Esophagus squamous epithelium (tissue), 5 donors: Measurements from ENCODE around the gene CLDN18. TPM values are rescaled to one million over a fixed set of nuclear protein-coding genes. Genes with fewer than 3 reads are reported as not detected.

ENCODE experiments used
- DNase-seq: peaks from one replicate; lab custom pipeline; 2025; lab: John Stamatoyannopoulos, UW
- H3K27ac ChIP-seq, 4 donors: fragments of 200-600 bp; sonication (generic); one replicate each; pipeline ENCODE4 v1.5.1; 2016 to 2019; ENCODE audit warnings: mild to moderate bottlenecking in 1 of 4
- H3K27me3 ChIP-seq, 4 donors: fragments of 200-600 bp; sonication (generic); 1 replicate in 3 of 4; 2 replicates in 1 of 4; pipeline versions ENCODE4 v1.5.1 to v1.6.0; 2017 to 2021; ENCODE audit warnings: antibody characterized with exemption in 1 of 4
- H3K36me3 ChIP-seq, 3 donors: fragments of 200-600 bp; sonication (generic); one replicate each; pipeline ENCODE4 v1.5.1; 2016 to 2019
- H3K4me1 ChIP-seq, 3 donors: fragments of 200-600 bp; sonication (generic); one replicate each; pipeline ENCODE4 v1.5.1; 2017 to 2019
- H3K4me3 ChIP-seq, 4 donors: fragments of 200-600 bp; sonication (generic); 1 replicate in 3 of 4; 2 replicates in 1 of 4; pipeline ENCODE4 v1.5.1; 2016 to 2019; ENCODE audit warnings: mild to moderate bottlenecking in 2 of 4, moderate library complexity in 1 of 4
- H3K9me3 ChIP-seq, 3 donors: fragments of 200-600 bp; sonication (generic); one replicate each; pipeline ENCODE4 v1.5.1; 2016 to 2019
- CTCF ChIP-seq, 6 experiments: fragments of 450-650 bp in 4 of 6; fragments of 200-600 bp in 2 of 6; sonication (generic) in 2 of 6; IDR thresholded peaks; one replicate each; pipeline ENCODE4 v1.5.1; 2016 to 2019; ENCODE audit warnings: antibody characterized with exemption in 6 of 6, mild to moderate bottlenecking in 4 of 6, moderate library complexity in 4 of 6
- POLR2A ChIP-seq, 4 donors: fragments of 450-650 bp; IDR thresholded peaks; one replicate each; pipeline ENCODE4 v1.6.1; 2017; ENCODE audit warnings: antibody characterized with exemption in 4 of 4, mild to moderate bottlenecking in 4 of 4, moderate library complexity in 3 of 4
- WGBS, 2 donors: methylation state at CpG; one replicate each; pipeline ENCODE4 v1.1.5; 2018; 5-methylcytosine and 5-hydroxymethylcytosine counted together
- intact Hi-C: fragments of 100-400 bp; cut with DNase I; formaldehyde crosslinking; loops from one replicate; pipeline ENCODE4 v1.15.0; 2022
- total RNA-seq, 4 donors: library from RNA; depleted of rRNA; stranded (reverse); fragments of >200 nt; gene quantifications; one replicate each; pipeline ENCODE4 v1.1.0, GENCODE V29; 2016
- donor health status: DM: yes; HTN: yes; CAD: no.

The CLDN18 gene
- total RNA-seq, 4 donors from 2014 or later: 0.38 TPM; not detected in 3

- H3K36me3 ChIP-seq: peaks cover 0 to 69% (median 4%) of the 10 kb centered on the region in 3 donors
Observed at GRCh38 chr3:138063416-138063815, 53.5 kb downstream of the CLDN18 start.

GRCh38 chr3:138065949-138066348, 56.0 kb downstream of the CLDN18 start:
- TF ChIP-seq POLR2A (IDR thresholded peaks at IDR 0.05): no peak
- intact Hi-C loops: loop anchor here (5.0 kb wide), 1 partner anchor 51 kb away; the partner anchor contains the start of gene DZIP1L

More at GRCh38 chr3:138063416-138063815, 53.5 kb downstream of the CLDN18 start:
- Histone ChIP-seq H3K27me3 (no peaks in the 10 kb centered on the region), H3K4me3 (no peak overlapping the region), H3K9me3 (no peaks in the 10 kb centered on the region), H3K27ac (no peak overlapping the region), H3K4me1 (no peaks in the 10 kb centered on the region)
- TF ChIP-seq CTCF (IDR thresholded peaks at IDR 0.05): no peak
- TF ChIP-seq POLR2A (IDR thresholded peaks at IDR 0.05): no peak
- 0 to 67% methylated on average over 1 to 4 of the region's 4 CpGs for WGBS, 2 donors
- intact Hi-C loops: no loop called here
- DNase-seq: no peak

GRCh38 chr3:138066383-138066782, 56.4 kb downstream of the CLDN18 start:
- Histone ChIP-seq H3K4me1 (no peaks in the 10 kb centered on the region), H3K27me3 (no peaks in the 10 kb centered on the region), H3K4me3 (no peak overlapping the region), H3K36me3 (peaks cover 0 to 91% (median 4%) of the 10 kb centered on the region in 3 donors), H3K27ac (no peak overlapping the region), H3K9me3 (no peaks in the 10 kb centered on the region)
- WGBS, 2 donors: 76 to 91% methylated on average over 1 to 6 of the region's 8 CpGs
- intact Hi-C loops: loop anchor here (5.0 kb wide), 1 partner anchor 51 kb away; the partner anchor contains the start of gene DZIP1L
- TF ChIP-seq POLR2A (IDR thresholded peaks at IDR 0.05) (no peak), CTCF (IDR thresholded peaks at IDR 0.05) (no peak)
- DNase-seq: no peak

More at GRCh38 chr3:138065949-138066348, 56.0 kb downstream of the CLDN18 start:
- H3K9me3 ChIP-seq: no peaks in the 10 kb centered on the region
- no peak overlapping the region for H3K27ac ChIP-seq
- 80 to 91% methylated on average over 2 of the region's 2 CpGs for WGBS, 2 donors
- no peak for DNase-seq
- H3K4me1 ChIP-seq: no peaks in the 10 kb centered on the region
- no peak overlapping the region for H3K4me3 ChIP-seq
- H3K36me3 ChIP-seq: peaks cover 0 to 87% (median 4%) of the 10 kb centered on the region in 3 donors
- H3K27me3 ChIP-seq: no peaks in the 10 kb centered on the region

GRCh38 chr3:138066972-138067371, 57.0 kb downstream of the CLDN18 start:
- intact Hi-C loops: loop anchor here (5.0 kb wide), 1 partner anchor 50 kb away; the partner anchor contains the start of gene DZIP1L
- 83 to 100% methylated on average over 2 to 3 of the region's 3 CpGs for WGBS, 2 donors
- TF ChIP-seq POLR2A (IDR thresholded peaks at IDR 0.05) (no peak), CTCF (IDR thresholded peaks at IDR 0.05) (no peak)

GRCh38 chr3:138068046-138068445, 58.1 kb downstream of the CLDN18 start:
- WGBS, 2 donors: 67 to 76% methylated on average over 6 of the region's 8 CpGs
- Histone ChIP-seq H3K27me3 (no peaks in the 10 kb centered on the region), H3K4me3 (no peak overlapping the region), H3K9me3 (no peaks in the 10 kb centered on the region), H3K27ac (no peak overlapping the region), H3K36me3 (peaks cover 0 to 92% (median 4%) of the 10 kb centered on the region in 3 donors), H3K4me1 (no peaks in the 10 kb centered on the region)
- intact Hi-C loops: loop anchor here (5.0 kb wide), 1 partner anchor 49 kb away; the partner anchor contains the start of gene DZIP1L
- TF ChIP-seq POLR2A (IDR thresholded peaks at IDR 0.05) (no peak), CTCF (IDR thresholded peaks at IDR 0.05) (no peak)
- DNase-seq: no peak

More at GRCh38 chr3:138066972-138067371, 57.0 kb downstream of the CLDN18 start:
- no peak overlapping the region for H3K4me3 ChIP-seq
- H3K27ac ChIP-seq: no peak overlapping the region
- no peak for DNase-seq
- no peaks in the 10 kb centered on the region for H3K27me3 ChIP-seq
- no peaks in the 10 kb centered on the region for H3K4me1 ChIP-seq
- H3K9me3 ChIP-seq: no peaks in the 10 kb centered on the region
- peaks cover 0 to 93% (median 4%) of the 10 kb centered on the region in 3 donors for H3K36me3 ChIP-seq
